ENCODE measurements around the gene DAPK2.

DNA sequence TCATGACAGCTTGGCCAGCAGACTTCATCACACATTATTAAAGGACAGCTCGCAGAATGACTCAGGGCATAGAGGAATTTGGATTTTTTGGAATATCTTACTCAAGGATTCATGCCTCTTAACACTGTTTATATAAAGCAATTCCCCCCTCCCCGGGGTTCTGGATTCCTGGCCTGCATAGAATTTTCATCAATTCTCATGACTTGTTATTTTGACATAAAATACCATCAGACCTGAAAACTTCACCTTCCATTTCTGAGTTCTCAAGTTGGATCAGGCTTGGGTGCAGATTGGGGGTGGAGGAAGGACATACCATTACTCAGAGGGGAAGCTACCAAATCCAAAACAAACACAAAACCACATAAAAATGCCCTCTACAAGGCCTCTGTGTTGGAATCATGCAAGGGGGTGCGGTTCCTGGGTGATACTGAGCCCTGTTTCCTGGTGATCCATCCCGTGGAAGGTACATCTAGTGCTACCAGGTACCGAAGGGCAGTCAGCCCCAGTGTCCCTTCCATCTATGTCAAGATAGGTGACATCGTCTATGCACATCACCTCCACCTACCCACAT lies 95.3 kb downstream of the DAPK2 start:
- TF ChIP-seq POLR2A (IDR thresholded peaks at IDR 0.05; ENCODE audit: low read depth, low read length) (no peak), RAD21 (IDR thresholded peaks at IDR 0.05; ENCODE audit: low read length) (no peak)
- TF ChIP-seq, protein P1, sequence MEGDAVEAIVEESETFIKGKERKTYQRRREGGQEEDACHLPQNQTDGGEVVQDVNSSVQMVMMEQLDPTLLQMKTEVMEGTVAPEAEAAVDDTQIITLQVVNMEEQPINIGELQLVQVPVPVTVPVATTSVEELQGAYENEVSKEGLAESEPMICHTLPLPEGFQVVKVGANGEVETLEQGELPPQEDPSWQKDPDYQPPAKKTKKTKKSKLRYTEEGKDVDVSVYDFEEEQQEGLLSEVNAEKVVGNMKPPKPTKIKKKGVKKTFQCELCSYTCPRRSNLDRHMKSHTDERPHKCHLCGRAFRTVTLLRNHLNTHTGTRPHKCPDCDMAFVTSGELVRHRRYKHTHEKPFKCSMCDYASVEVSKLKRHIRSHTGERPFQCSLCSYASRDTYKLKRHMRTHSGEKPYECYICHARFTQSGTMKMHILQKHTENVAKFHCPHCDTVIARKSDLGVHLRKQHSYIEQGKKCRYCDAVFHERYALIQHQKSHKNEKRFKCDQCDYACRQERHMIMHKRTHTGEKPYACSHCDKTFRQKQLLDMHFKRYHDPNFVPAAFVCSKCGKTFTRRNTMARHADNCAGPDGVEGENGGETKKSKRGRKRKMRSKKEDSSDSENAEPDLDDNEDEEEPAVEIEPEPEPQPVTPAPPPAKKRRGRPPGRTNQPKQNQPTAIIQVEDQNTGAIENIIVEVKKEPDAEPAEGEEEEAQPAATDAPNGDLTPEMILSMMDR (conservative IDR thresholded peaks at IDR 0.05; ENCODE audit: low read depth, low read length): no peak
